HS-27A (cell line): ENCODE results near the gene MANEAL.
"Not testable (repeated sequence)": the region's sequence is repeated elsewhere in the genome, so short reads cannot be mapped to it uniquely, and the experiment has no call there.

Experiments
- DNase-seq: peaks from one replicate; pipeline ENCODE4 v3.0.0-alpha.2; 2012; ENCODE audit warnings: low read depth, missing footprints

Gene MANEAL, protein sequence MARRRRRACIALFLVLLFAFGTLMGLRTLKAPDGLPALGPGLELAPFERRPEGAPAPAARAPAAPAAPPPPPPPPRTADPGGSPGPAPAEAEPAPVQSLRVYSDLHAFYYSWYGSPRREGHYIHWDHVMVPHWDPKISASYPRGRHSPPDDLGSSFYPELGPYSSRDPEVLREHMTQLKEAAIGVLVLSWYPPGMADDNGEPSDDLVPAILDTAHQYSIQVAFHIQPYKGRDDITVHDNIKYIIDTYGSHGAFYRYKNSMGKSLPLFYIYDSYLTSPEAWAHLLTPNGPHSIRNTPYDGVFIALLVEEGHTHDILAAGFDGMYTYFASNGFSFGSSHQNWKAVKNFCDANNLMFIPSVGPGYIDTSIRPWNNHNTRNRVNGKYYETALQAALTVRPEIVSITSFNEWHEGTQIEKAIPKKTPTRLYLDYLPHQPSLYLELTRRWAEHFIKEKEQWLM

GRCh38 chr1:37793773-37794371 lies at the start of gene MANEAL:
Gene MANEAL (plus strand): TSS chr1:37793847. CDS start chr1:37794183, 336 bp downstream.
- no peak for DNase-seq

DNA sequence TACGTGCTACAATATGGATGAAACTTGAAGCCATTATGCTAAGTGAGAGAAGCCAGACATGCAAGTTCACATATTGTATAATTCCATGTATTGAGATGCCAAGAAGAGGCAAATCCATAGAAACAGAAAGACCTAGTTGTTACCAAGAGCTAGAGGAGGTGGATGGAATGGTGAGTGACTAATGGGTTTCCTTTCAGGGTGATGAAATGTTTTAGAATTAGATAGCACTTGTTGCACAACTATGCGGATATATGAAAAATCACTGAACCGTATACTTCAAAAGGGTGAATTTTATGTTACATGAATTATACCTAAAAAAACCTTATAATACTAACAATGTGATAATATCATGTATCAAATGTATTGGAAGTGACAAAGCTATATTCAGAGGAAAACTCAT lies 46.8 kb upstream of the MANEAL start:
- no peak for DNase-seq

DNA sequence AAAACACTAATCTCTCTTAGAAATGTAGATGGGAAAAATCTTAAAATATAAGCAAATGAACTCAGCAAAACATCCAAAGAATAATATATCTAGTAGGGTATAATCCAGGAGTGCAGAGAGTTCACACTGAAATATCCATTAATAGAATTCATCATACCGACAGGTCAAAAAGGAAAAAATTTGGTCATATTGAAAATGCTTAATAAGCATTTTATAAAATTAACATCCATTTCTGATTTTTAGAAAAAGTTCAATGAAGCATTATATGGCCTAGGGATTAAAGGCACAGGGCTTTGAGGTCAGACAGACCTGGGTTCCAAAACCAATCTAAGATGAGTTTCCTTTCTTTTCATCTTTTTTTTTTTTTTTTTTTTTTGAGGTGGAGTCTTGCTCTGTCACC lies 45.1 kb upstream of the MANEAL start:
- DNase-seq: no peak

DNA sequence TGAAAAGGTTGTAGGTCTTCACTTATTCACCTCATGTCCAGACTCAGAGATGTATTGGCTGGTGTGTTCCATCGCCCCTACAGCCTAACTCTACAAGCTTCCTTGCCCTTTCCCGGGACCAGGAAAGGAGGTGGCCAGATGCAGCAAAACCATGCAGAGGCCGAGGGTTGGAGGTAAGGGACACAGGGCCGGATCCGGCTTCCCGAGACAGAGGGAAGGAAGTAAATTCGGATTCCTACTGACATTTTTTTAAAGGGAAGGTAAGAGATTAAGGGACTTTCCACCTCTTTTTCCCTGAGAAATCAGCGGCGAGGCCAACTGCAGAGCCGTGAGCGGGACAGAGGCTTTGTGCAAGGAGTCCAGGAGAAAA lies 41.4 kb upstream of the MANEAL start:
- DNase-seq: no peak

- no peak for DNase-seq
These were observed 40.8 kb upstream of the MANEAL start for GRCh38 chr1:37752583-37753471.

DNA sequence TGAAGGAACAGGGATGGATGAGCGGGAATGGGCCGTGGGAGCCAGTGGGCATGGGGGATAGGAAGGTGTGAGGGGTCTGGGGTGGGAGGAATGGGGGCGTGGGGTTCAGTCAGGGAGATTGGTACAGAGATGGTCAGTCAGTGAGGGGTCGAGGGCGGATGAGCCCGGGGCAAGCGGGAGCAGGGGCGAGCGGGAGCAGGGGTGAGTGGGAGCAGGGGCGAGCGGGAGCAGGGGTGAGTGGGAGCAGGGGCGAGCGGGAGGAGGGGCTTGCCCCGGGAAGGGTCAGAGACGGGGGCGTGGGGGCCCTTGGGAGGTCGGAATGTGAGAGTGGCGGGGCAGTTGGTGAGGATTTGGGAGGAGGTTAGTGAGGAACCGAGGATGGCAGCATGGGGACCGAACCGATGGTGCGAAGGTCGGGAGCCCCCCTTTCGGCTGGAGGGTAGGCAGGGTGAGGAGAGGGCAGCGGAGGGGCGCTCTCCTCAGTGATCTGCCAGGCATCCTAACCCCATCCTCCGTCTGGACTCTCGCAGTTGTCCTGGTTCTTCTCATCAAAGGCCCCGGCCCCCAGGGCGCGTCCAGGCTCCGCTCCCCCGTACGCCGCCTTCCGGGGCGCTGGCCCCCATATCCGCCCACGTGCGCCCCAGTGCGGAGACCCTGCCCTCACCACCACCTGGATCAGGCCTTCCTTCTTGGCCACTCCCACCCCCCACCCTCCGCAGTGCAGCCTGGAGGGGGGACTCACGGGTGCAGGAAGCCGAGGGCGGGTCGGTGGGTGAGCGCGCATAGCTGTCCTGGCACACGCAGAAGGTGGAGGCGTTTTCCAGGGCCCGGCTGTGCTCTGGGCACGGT lies 40.0 kb upstream of the MANEAL start:
- DNase-seq: no peak

DNA sequence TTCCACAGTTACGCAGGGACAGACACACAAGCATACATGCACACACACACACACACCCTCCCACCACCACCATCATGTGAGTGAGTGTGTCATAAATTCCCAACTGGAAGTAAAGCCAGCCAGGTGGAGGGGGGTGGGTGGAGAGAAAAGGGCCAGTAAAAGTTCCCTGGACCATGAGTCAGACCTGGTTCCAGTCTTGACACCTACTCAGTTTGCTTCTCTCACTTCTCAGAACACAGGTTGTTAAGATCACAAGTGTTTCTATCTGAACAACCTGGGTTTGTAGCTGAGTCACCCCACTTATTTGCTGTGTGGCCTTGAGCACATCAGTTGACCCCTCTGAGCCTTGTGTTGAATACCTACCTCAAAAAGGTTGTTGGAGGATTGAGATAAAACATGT lies 38.4 kb upstream of the MANEAL start:
- DNase-seq: no peak

DNA sequence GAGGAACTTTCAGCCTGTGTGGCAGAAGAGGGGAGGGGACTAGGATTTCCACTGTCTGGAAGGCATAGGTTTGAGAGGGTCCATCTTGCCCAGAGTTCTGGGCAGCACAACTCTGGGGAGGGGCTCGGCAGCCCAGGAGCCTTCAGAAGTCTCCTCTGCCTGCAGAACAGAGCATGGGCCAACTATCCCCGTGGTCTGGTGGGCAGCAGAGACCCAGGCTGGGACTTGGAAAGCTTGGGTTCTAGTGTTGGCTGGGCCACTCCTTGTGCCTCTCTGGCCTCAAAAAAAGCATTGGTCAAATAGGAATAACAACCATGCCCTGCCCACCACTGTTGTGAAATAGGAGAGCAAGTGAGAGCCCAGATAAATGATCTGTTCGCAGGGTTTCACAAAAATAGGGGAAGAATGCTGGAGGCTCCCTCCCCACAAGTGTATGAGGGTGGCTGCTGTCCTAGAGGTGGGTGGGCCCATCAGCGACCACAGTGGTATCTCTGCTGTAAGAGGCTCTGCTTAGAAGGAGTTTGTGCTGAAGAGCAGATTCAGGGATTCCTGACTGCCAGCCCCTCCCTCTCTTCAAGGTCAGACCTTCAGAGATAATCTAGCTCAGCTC lies 37.6 kb upstream of the MANEAL start:
- DNase-seq: no peak

GRCh38 chr1:37759451-37759850 lies 34.2 kb upstream of the MANEAL start:
- no peak for DNase-seq

DNA sequence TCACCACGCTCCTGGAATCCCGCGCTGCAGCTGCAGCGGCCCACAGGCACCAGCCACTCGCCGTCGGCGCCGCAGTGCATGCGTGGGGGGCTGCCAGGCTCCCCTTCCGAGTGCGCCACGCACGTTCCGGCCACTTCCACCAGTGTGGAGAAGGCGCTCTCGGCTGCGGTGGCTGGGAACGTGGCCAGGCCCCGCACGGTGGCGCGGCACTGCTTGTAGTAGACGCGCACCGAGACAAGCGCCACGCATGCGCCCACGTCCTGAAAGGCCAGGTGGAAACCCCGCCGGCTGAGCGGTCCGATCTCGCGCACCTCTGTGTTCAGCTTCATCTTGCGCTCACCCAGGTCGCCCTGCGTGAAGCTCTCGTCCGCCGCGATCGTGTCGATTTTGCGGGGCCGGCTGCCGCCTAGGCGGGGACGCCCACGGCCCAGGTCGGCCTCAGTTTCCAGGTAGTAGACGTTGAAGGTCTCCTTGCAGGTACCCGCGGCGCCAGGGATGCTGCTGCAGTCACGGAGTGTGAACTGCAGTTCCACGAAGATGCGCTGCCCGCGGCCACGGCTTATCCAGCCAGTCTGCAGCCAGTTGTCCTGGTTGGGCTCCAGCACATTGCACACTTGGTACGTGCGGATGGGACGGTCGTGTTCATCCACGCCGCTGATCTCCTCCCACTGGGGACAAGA lies 32.1 kb upstream of the MANEAL start:
- no peak for DNase-seq

GRCh38 chr1:37762516-37762915 lies 31.1 kb upstream of the MANEAL start:
- DNase-seq: no peak

DNA sequence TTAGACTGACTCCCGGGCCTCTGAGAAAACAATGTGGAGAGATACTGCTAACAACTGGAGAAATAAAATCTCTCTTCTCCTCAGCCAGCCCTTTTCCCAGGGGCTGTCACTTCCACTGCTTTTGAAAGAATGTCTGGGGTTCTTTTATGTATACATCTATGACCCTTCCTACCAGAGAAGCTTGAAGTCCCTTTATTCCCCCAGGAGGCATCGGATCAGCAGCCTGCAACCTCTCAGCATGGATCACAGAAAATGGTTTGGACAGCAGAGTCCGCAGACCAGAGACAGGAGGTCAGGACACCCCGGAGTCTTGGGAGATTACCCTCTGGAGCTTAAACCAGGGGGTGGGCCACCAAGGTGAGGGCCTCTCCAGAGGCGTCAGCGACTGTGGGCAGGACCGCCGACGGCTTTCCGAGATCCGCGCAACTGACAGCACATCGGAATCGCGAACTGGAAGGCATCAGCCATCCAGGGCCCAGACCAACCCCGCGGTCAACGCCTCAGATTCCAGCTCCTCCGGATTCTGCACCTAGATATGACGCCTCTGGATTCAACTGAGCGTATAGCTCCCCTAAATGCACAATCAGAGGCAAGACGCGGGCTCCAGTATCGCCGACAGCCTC lies 29.7 kb upstream of the MANEAL start:
- DNase-seq: no peak

DNA sequence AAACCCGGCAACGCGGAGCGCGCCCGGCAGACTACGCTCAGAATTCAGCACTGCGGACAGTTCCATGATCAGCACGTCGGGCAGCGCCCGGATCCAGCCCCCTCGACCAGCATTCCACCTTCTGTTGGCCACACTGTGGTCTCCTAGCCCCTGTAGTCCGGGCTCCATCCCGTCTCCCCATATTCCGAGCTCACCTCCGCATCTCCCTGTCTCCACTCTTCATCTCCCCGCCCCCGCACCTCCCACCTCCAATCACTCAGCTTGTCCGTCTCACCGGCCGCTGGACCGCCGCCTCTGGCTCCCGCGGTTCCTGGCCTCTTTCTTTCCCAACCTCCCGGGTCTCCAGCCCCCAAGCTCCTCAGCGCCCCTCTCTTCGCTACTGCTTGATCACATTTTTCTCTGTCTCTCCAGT lies 29.2 kb upstream of the MANEAL start:
- no peak for DNase-seq

DNA sequence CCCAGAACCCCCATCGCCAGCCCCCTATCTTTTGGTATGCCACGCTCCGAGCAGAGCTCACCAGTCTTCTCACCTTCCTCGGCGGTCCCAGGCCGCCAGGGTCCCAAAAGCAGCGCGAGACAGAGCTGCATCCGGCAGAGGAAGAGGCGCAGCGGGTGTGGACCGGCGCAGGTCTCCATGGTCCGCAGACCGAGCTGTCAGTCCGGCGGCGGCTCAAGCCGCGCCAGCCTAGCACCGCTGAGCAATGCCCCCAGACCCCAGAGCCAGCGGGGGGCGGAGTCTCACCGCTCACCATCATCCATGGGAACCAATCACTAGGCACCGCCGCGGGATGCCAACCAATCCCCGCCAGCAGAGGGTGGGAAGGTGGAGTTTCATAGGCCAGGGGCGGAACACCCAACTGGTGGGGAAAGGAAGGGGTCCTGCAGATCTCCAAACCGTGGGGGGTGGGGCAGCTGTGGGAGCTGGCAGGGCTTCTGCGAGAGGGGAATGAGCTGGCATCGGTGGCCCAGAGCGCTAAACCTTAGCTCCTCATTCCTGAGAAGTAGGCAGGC lies 28.7 kb upstream of the MANEAL start, which contains the start of gene EPHA10:
EPHA10 (minus strand) TSS at position 233 of the 554 bp plus-strand sequence; CDS start at position 179, 54 bp downstream.
- DNase-seq: no peak

DNA sequence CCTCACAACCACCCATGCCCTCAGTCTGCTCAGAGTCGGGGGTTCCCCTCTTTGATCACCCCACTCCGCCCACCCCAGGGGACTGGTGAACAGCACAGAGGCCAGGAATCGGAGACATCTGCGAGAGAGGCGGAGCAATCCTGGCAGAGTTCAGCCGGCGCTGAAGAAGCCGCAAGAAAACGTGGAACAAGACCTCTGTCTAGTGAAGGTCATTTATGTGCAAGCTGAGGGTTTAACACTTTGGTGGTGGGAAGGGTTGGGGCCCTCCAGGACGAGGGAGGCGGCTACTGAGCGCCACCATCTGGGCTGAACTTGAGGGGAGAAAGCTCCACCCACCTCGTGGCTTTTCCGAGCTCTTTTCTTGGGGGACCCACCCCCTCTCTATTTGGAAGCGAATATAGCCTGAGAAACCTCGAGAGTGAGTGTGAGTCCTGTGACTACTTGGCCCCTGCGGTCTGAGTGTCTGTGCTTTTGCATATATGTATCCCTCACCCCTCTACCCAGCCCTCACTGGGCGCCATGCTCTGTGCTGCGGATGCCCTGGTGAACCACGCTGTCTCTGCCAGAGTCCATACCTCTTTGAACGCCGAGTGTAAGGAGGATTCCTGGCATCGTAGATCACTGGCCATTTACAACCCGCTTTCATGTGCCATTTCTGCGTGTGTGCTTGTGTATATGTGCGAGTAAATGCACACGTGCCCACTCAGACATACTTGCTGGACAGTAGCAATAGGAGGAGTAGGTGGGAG lies 27.6 kb upstream of the MANEAL start:
- DNase-seq: no peak

- DNase-seq: no peak
These were observed 26.2 kb upstream of the MANEAL start for GRCh38 chr1:37767488-37767887.

GRCh38 chr1:37771440-37771839 lies 22.2 kb upstream of the MANEAL start:
- not testable (repeated sequence) for DNase-seq

DNA sequence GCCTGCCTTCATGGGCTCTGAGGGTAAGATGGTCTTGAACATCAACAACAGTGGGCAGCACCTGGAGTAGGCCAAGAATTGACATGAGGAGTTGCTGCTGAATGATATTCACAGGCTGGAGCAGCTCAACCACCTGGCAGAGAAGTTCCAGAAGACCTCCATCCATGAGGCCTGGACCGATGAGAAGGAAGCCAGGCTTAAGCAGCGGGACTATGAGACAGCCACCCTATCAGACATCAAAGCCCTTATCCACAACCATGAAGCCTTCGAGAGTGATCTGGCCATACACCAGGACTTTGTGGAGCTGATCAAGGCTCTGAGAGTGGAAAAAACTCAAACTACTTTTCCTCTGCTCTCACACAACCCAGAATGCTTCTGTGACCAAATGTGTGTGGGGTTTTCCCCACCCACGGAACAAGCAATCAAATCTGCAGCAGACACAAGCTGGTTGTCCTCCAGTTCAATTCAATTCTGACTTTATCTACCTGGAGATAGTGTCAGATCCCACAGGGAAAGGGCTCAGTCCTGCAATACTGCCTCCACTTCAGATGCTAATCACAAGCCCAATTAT lies 16.6 kb upstream of the MANEAL start:
- no peak for DNase-seq

GRCh38 chr1:37778654-37779053 lies 15.0 kb upstream of the MANEAL start:
- no peak for DNase-seq
